NCI-H2196 (cell line): ENCODE data around the gene MAP1LC3B.
"Not testable (repeated sequence)": the region's sequence is repeated elsewhere in the genome, so short reads cannot be mapped to it uniquely, and the experiment has no call there.

ENCODE experiments used
- DNase-seq: peaks from one replicate; lab custom pipeline; 2025; ENCODE audit not compliant: unreplicated experiment; lab: John Stamatoyannopoulos, UW

The MAP1LC3B gene

DNA sequence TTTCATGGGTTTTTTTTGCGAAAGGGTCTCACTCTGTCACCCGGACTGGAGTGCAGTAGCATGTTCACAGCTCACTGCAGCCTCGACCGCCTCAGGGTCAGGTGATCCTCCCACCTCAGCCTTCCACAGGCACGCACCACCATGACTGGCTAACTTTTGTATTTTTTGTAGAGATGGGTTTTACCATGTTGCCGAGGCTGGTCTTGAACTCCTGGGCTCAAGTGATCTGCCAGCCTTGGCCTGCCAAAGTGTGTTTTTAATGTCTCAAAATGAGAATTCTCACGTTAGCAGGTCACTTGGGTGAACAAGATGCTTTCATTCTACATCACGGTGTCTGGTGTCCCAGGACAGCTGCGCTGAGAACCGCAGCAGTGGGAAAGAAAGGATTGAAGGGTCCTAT lies 11.7 kb upstream of the MAP1LC3B start:
- DNase-seq = no peak

GRCh38 chr16:87380881-87381280 lies 11.3 kb upstream of the MAP1LC3B start:
- no peak for DNase-seq

GRCh38 chr16:87382023-87382785 lies 9.9 kb upstream of the MAP1LC3B start:
- DNase-seq = no peak

DNA sequence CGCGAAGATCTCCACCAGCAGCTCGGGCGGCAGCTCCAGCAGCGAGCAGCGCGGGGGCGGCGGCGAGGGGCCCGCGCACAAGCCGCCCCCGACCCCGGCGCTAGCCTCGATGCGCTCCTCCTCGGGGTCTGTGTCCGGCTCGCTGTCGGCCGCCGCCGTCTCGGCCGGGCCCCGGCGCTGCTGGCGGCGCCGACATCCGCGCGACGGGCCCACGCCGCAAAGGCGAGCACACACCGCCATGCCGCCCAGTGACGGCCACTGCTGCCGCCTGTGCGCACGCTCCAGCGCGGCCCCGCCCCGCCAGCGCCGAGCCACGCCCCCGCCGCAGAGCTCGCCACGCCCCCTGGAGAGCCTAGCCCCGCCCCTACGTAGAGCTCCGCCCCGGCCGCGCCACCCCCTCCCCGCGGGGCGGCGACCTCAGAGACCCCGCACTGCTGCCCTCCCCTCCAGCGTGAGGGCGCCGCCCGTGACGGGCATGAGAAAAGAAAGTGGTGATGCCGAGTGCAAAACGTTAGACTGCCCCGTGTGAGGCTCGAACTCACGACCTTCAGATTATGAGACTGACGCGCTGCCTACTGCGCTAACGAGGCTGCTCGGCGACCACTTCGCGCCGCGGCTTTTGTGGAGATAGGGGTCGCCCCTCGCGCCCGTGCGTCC lies 8.5 kb upstream of the MAP1LC3B start, which contains the start of gene FBXO31:
Gene FBXO31, minus strand, starts transcription at position 272 of the 657 bp plus-strand sequence. Its CDS starts 32 bp downstream, at position 240.
- DNase-seq = peak; percentile 83

GRCh38 chr16:87384162-87384874 lies 7.8 kb upstream of the MAP1LC3B start:
- DNase-seq = no peak

DNA sequence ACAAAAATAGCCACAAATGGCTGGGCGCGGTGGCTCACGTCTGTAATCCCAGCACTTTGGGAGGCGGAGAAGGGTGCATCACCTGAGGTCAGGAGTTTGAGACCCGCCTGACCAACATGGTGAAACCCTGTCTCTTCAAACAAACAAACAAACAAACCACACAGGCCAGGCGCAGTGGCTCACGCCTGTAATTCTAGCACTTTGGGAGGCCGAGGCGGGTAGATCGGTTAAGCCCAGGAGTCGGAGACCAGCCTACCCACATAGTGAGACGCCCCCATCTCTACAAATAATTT lies 7.3 kb upstream of the MAP1LC3B start:
- not testable (repeated sequence) for DNase-seq

- peak; percentile 82 for DNase-seq
Measured at GRCh38 chr16:87387942-87388817, 4.0 kb upstream of the MAP1LC3B start.

DNA sequence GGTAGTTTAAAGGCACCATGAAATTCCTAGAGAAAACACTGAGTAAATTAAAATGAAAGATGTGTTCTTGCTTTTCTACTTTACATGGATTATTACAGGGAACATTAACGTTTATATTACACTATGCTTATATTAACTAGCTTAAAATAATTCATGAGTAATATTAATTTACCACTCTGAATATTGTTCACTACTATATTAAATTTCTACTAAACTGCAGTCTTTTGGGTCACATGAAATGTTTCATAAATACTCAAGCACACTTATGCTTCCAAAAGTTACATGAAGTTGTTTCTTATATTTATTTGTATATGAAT lies 3.4 kb upstream of the MAP1LC3B start:
- DNase-seq = no peak

DNA sequence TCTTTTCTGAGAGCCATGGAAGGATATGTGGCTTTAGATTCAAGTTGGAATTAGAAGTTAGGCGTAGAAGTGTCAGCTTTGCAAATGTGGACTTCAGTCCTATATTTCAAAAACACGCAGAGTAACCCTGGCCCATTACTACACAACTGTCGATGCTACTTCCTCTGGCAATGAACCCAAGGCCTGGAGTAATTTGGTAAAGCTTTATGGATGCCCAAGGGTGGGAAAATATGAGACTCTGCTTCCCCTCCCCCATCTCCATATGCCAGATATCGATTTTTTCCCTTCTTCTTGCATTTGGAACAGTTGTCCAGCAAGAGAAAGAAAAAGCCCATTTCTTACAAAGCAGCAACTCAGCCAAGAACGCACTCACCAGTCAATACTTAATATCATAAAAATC lies 2.9 kb upstream of the MAP1LC3B start:
- no peak for DNase-seq

DNA sequence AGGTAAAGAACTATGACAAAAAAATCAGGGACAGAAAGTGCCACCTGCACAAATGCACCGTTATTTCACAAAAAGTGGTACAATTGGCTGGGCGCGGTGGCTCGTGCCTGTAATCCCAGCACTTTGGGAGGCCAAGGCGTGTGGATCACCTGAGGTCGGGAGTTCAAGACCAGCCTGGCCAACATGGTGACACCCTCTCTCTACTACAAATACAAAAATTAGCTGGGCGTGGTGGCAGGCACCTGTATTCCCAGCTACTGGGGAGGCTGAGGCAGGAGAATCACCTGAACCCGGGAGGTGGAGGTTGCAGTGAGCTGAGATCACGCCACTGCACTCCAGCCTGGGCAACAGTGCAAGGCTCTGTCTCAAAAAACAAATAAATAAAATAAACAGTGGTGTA lies 2.2 kb upstream of the MAP1LC3B start:
- not testable (repeated sequence) for DNase-seq

- no peak for DNase-seq
Measured at GRCh38 chr16:87390641-87391323, 1.4 kb upstream of the MAP1LC3B start.

DNA sequence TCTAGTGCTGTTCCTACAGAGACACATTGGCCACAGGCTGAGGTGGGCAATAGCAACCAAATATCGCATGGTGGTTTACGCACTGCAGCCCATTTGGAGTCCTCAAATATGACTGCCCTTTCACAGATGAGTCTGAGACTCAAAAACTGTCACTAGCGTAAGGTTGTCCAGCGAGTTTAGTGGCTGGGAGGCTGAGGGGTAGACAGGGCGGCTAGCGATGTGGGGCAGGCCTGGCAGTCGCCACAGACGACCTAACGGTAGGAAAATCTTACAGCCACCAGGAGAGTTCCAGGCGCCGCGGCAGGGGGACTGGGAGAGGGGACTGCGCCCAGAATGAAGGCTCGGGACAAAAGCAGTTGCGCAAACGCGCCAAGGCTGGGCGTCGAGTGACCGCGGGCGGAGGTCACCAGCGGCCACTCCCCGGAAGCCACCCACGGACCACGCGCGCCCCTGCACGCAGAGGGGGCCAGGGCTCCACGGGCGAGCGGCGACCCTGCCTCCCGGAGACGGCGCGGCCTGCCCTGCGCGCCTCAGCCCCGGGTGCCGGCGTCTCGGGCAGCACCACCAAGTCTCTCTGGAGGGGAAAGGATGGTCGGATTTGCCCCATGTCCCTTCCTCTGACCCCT lies 699 bp upstream of the MAP1LC3B start:
- DNase-seq = no peak

DNA sequence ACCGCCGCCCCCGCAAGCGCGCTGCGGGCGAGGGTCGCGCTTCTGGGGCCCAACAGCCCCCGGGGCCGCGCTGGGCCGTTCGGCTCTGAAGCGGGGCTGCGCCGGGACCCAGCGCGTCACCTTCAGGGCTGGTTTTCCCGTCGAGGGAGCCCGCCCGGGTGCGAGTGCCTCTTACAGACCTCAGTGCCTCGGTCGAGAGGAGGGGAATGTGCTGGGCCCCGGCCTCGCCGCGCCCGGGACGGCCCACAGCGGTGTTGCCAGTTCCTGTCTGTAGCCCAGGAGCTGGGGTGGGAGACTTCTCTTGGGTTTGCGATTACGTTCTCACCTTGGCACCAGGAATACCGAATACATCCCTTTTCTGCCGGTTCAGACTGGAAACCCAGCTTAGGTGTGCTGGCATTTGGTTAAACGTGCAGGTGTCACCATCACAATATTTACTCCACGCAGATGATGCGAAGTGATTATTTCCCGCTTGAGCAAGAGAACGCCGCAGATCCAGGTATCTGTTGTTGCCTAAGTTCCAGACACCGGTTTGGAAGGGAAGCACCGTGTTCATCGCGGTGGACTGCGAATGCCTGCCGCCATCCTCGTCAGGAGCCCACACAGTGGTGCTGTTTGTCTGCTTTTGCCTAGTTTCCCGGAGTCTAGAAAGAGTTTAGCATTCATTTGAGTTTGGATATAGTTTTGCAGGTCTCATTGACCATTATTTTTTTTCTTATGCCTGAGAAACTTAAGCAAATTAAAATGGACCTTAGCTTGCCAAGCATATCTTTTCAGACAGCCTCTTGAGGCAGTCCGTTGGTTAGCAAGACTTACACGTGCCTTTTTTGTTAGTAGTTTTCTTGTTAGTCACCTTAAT lies 914 bp downstream of the MAP1LC3B start:
- DNase-seq = no peak

DNA sequence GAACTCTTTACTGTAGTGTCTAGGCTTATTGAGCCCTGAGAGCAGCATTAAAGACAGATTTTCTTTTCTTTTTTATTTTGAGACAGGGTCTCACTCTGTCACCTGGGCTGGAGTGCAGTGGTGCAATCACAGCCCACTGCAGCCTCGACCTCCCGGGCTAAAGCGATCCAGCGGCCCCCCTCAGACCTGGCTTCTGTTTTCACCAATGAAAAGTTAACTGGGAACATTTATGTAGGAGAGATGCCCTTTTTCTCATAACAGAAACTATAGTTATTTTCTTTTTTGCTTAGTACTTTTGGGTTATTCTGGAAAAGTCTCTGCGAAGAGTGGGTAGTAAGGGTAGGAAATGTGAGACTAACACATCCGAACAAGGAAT lies 1.5 kb downstream of the MAP1LC3B start:
- DNase-seq = no peak

- no peak for DNase-seq
Measured at GRCh38 chr16:87395181-87395842, 3.2 kb downstream of the MAP1LC3B start.

GRCh38 chr16:87404764-87405625 lies 12.9 kb downstream of the MAP1LC3B start:
- no peak for DNase-seq

DNA sequence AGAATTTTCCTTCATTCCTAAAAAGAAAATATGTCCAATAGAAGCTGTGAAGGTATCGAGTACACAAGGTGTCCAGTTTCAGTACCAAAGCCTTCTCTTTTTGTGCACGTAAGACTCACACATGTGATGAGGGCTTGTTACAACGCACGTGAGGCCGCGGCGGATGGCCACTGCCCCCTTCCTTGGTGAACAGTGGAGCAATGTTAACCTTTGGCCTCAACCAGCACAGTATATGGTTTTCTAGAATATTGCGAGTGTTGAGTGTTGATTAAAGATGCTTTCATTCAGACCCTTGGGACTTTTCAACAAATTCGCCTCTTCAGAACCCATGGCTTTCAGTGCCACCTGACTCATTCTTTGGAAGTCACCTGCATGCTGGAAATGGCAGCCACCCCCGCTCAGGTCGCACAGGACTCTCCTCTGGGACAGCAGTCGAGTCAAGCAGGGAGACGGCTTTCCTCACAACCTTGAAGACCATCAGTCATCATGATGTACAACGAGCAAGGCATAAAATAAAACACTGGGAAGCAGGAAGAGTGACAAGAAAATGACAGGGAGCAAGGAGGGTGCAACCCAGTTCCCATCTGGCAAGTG lies 14.5 kb downstream of the MAP1LC3B start:
- DNase-seq = no peak
